Nephron progenitor cell (in vitro differentiated cells): ENCODE results near the gene SIRPA.

Source experiments
- DNase-seq: peaks from one replicate; pipeline ENCODE4 v3.0.0; 2021
- H3K27ac Mint-ChIP-seq: 2 replicates; pipeline ENCODE4 v1.8.0; 2021; ENCODE audit warnings: mild to moderate bottlenecking, moderate library complexity, mixed read lengths
- H3K27me3 Mint-ChIP-seq: 2 replicates; pipeline ENCODE4 v1.8.0; 2021; ENCODE audit warnings: mild to moderate bottlenecking, low read depth, mixed read lengths; ENCODE audit not compliant: poor library complexity
- H3K36me3 Mint-ChIP-seq: 2 replicates; pipeline ENCODE4 v1.8.0; 2021; ENCODE audit warnings: low read depth, mixed read lengths
- H3K4me1 Mint-ChIP-seq: 2 replicates; pipeline ENCODE4 v1.8.0; 2021; ENCODE audit warnings: mixed read lengths
- H3K4me3 Mint-ChIP-seq: 2 replicates; pipeline ENCODE4 v1.8.0; 2021; ENCODE audit warnings: mild to moderate bottlenecking, moderate library complexity, mixed read lengths
- H3K9me3 Mint-ChIP-seq: 2 replicates; pipeline ENCODE4 v1.8.0; 2021; ENCODE audit warnings: mild to moderate bottlenecking, moderate library complexity, mixed read lengths
- CTCF ChIP-seq: fragments of 200-600 bp; sonication (generic); IDR thresholded peaks from 2 replicates; pipeline ENCODE4 v1.5.0; 2021; ENCODE audit warnings: antibody characterized with exemption

Gene SIRPA

GRCh38 chr20:1848373-1848772, 46.8 kb upstream of the SIRPA start:
- peaks cover 42% of the 10 kb centered on the region for H3K4me1 Mint-ChIP-seq
- no peak for TF ChIP-seq CTCF
- H3K9me3 Mint-ChIP-seq, result peaks cover 11% of the 10 kb centered on the region
- no peak overlapping the region for H3K27ac Mint-ChIP-seq
- DNase-seq, result no peak
- no peaks in the 10 kb centered on the region for H3K36me3 Mint-ChIP-seq
- H3K4me3 Mint-ChIP-seq, result no peak overlapping the region
- peaks cover 4% of the 10 kb centered on the region for H3K27me3 Mint-ChIP-seq

GRCh38 chr20:1851396-1851795, 43.8 kb upstream of the SIRPA start:
- Mint-ChIP-seq H3K27ac (no peak overlapping the region), H3K36me3 (no peaks in the 10 kb centered on the region), H3K27me3 (peaks cover 6% of the 10 kb centered on the region), H3K4me1 (peaks cover 43% of the 10 kb centered on the region), H3K9me3 (peaks cover 11% of the 10 kb centered on the region), H3K4me3 (no peak overlapping the region)
- DNase-seq, result no peak
- TF ChIP-seq CTCF, result no peak

- H3K27me3 Mint-ChIP-seq, result peaks cover 6% of the 10 kb centered on the region
- H3K4me1 Mint-ChIP-seq, result peaks cover 56% of the 10 kb centered on the region
- no peak for TF ChIP-seq CTCF
- H3K27ac Mint-ChIP-seq, result no peak overlapping the region
- H3K9me3 Mint-ChIP-seq, result no peaks in the 10 kb centered on the region
- no peak for DNase-seq
- H3K36me3 Mint-ChIP-seq, result no peaks in the 10 kb centered on the region
- H3K4me3 Mint-ChIP-seq, result no peak overlapping the region
These were observed 41.7 kb upstream of the SIRPA start for GRCh38 chr20:1853473-1853872.

GRCh38 chr20:1854246-1854645, 41.0 kb upstream of the SIRPA start:
- H3K9me3 Mint-ChIP-seq, result no peaks in the 10 kb centered on the region
- no peaks in the 10 kb centered on the region for H3K36me3 Mint-ChIP-seq
- no peak for TF ChIP-seq CTCF
- peaks cover 53% of the 10 kb centered on the region for H3K4me1 Mint-ChIP-seq
- H3K27me3 Mint-ChIP-seq, result peaks cover 4% of the 10 kb centered on the region
- H3K4me3 Mint-ChIP-seq, result no peak overlapping the region
- no peak for DNase-seq
- no peak overlapping the region for H3K27ac Mint-ChIP-seq

GRCh38 chr20:1855109-1855508, 40.1 kb upstream of the SIRPA start:
- Mint-ChIP-seq H3K9me3 (no peaks in the 10 kb centered on the region), H3K4me1 (peaks cover 55% of the 10 kb centered on the region), H3K27me3 (peaks cover 3% of the 10 kb centered on the region), H3K27ac (no peak overlapping the region), H3K36me3 (no peaks in the 10 kb centered on the region), H3K4me3 (no peak overlapping the region)
- no peak for TF ChIP-seq CTCF
- DNase-seq, result no peak

GRCh38 chr20:1855690-1856089, 39.5 kb upstream of the SIRPA start:
- Mint-ChIP-seq H3K9me3 (no peaks in the 10 kb centered on the region), H3K4me3 (no peak overlapping the region), H3K27me3 (peaks cover 3% of the 10 kb centered on the region), H3K27ac (no peak overlapping the region), H3K4me1 (peaks cover 54% of the 10 kb centered on the region), H3K36me3 (no peaks in the 10 kb centered on the region)
- TF ChIP-seq CTCF, result no peak
- DNase-seq, result no peak
